Osteoblast (primary cell): ENCODE data around the gene CEBPG. TPM values are rescaled to one million over a fixed set of nuclear protein-coding genes. Genes with fewer than 3 reads are reported as not detected.

Experiments
- DNase-seq: peaks from one replicate; pipeline ENCODE4 v3.0.0; 2011; ENCODE audit warnings: low spot score, mixed read lengths; ENCODE audit not compliant: insufficient read length; ENCODE audit errors: missing footprints
- H2AFZ ChIP-seq: 2 replicates; pipeline ENCODE4 v1.6.0; 2011; ENCODE audit warnings: mild to moderate bottlenecking, low read length
- H3K27ac ChIP-seq: 2 replicates; pipeline ENCODE4 v1.5.1; 2011; ENCODE audit warnings: mild to moderate bottlenecking, low read depth, low read length, moderate library complexity
- H3K27me3 ChIP-seq: 2 replicates; pipeline ENCODE4 v1.6.0; 2012; ENCODE audit warnings: mild to moderate bottlenecking, control low read depth, inconsistent platforms, low read length, moderate library complexity; ENCODE audit not compliant: insufficient read depth
- H3K36me3 ChIP-seq: 2 replicates; pipeline ENCODE4 v1.5.1; 2011; ENCODE audit warnings: mild to moderate bottlenecking, low read length, control low read depth, moderate library complexity; ENCODE audit not compliant: insufficient read depth
- H3K4me1 ChIP-seq: 2 replicates; pipeline ENCODE4 v1.5.1; 2011; ENCODE audit warnings: mild to moderate bottlenecking, low read length, control low read depth, moderate library complexity; ENCODE audit not compliant: insufficient read depth
- H3K4me2 ChIP-seq: 2 replicates; pipeline ENCODE4 v1.6.0; 2011; ENCODE audit warnings: mild to moderate bottlenecking, low read length; ENCODE audit not compliant: insufficient read depth
- H3K4me3 ChIP-seq: fragments of 200-600 bp; sonication (generic); 3 replicates; pipeline ENCODE4 v1.5.1; 2012; ENCODE audit warnings: mild to moderate bottlenecking, low read length, inconsistent platforms; ENCODE audit not compliant: insufficient read depth
- H3K79me2 ChIP-seq: 2 replicates; pipeline ENCODE4 v1.6.0; 2012; ENCODE audit warnings: mild to moderate bottlenecking, low read length, control low read depth, inconsistent platforms; ENCODE audit not compliant: insufficient read depth
- H3K9me3 ChIP-seq: 2 replicates; pipeline ENCODE4 v1.5.1; 2011; ENCODE audit warnings: low read depth, low read length, control low read depth
- H4K20me1 ChIP-seq: 2 replicates; pipeline ENCODE4 v1.6.0; 2012; ENCODE audit warnings: mild to moderate bottlenecking, low read length, control low read depth; ENCODE audit not compliant: insufficient read depth
- CTCF ChIP-seq: IDR thresholded peaks from 2 replicates; pipeline ENCODE4 v1.5.1; 2011; ENCODE audit warnings: mild to moderate bottlenecking, low read depth, low read length, moderate library complexity; ENCODE audit errors: extremely low read depth
- total RNA-seq: library from RNA; depleted of rRNA; stranded (reverse); fragments of >200 nt; gene quantifications from 2 replicates; pipeline ENCODE4 v1.2.3, GENCODE V29; 2012

CEBPG gene
- total RNA-seq, 1 donor = 35.5 TPM

- Histone ChIP-seq H3K27me3 (no peaks in the 10 kb centered on the region), H4K20me1 (no peaks in the 10 kb centered on the region), H3K36me3 (no peaks in the 10 kb centered on the region), H3K27ac (no peak overlapping the region), H3K9me3 (no peaks in the 10 kb centered on the region), H3K4me3 (no peak overlapping the region), H2AFZ (no peak overlapping the region), H3K79me2 (no peaks in the 10 kb centered on the region), H3K4me2 (no peak overlapping the region), H3K4me1 (peaks cover 3% of the 10 kb centered on the region)
- peak; percentile 96 for DNase-seq
- TF ChIP-seq CTCF = peak; percentile 82
These were observed 57.3 kb downstream of the CEBPG start for GRCh38 chr19:33430674-33431277.

DNA sequence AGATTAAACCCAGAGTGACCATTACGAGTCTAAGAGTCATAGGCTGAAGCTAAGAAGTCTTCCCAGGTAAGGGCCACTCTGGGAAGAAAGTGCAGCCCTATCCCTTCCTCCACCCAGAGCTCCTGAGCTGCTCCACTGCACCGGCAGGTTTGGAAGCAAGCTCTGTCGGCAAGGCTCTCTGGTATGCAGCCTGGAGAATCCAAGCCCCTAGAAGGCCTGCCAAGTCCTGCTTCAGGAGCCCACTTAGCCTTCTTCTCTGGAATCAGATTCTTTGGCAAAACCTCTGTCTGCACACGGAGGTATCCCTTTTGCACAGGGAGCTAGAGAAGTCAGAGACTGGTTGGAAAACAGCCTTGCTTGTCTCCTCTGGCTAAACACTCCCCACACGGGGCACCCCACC is 58.5 kb downstream of the CEBPG start:
- DNase-seq = peak; percentile 66
- Histone ChIP-seq H3K79me2 (no peaks in the 10 kb centered on the region), H3K9me3 (no peaks in the 10 kb centered on the region), H2AFZ (no peak overlapping the region), H4K20me1 (no peaks in the 10 kb centered on the region), H3K36me3 (no peaks in the 10 kb centered on the region), H3K4me1 (peaks cover 3% of the 10 kb centered on the region), H3K4me3 (no peak overlapping the region), H3K27me3 (no peaks in the 10 kb centered on the region), H3K27ac (no peak overlapping the region), H3K4me2 (no peak overlapping the region)
- TF ChIP-seq CTCF = no peak

Other genes with a start within 250 kb of the CEBPG start
- not detected in 2 replicates for gene WDR88, start 241.6 kb upstream of the CEBPG start, total RNA-seq
- gene LRP3, start 179.4 kb upstream of the CEBPG start, total RNA-seq = 38.4 and 39.8 TPM in 2 replicates
- gene SLC7A10, start 147.9 kb upstream of the CEBPG start, total RNA-seq = not detected in 2 replicates
- gene CEBPA, start 71.2 kb upstream of the CEBPG start, total RNA-seq = 3.6 and 5.0 TPM in 2 replicates
- 82.8 and 87.9 TPM in 2 replicates for gene PEPD, start 148.1 kb downstream of the CEBPG start, total RNA-seq
- gene CHST8, start 248.2 kb downstream of the CEBPG start, total RNA-seq = not detected in 2 replicates